Stimulated activated CD4-positive, alpha-beta T cell treated with anti-CD3 and anti-CD28 coated beads, Interleukin-2, amount 100 ng/mL, for 48 hours (primary cell): ENCODE data around the gene SND1.

ENCODE experiments used
- DNase-seq, 2 donors: peaks; one replicate each; pipeline ENCODE4 v3.0.0-alpha.2; 2020

The SND1 gene

GRCh38 chr7:127732306-127732705 lies 80.3 kb downstream of the SND1 start:
- no peak for DNase-seq

DNA sequence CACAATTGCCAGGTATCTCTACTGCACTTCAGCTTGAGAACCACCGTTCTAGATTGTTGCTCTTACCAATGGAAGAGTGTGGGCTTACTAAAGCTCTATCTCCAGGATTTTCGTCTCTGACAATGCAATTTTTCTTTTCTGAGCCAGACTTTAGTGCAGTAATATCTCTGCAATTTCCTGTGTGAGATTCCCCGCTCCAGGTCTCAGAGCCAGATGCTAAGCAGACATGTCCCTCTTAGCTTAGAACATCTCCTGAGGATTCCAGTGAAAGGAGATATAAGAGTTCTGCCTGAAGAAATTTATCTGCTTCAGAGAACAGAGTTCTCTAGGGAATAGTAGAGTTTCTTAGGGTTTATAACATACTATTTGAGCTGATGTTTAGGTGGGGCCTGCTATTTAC lies 82.0 kb downstream of the SND1 start:
- no peak for DNase-seq

DNA sequence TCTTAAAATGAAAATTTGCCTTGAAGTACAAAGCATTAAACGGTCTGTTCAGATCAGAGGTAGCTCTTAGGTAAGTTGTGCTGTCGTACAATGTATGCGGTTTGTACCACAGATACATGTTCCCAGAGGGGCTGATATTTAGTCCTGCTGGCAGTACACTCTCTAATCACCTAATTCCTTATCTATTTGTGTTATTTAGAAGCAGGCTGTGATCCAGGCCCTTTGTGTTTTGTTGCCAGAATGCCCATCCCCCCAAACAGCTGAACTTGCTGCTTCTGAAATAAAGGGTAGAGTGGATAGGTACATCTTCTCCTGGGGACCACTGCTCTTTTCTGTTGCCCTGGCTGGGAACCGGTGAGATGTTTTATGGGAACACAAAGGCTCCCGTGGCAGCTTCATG lies 84.5 kb downstream of the SND1 start:
- no peak for DNase-seq

GRCh38 chr7:127738859-127739258 lies 86.9 kb downstream of the SND1 start:
- DNase-seq, result no peak

- no peak for DNase-seq
Measured at GRCh38 chr7:127741764-127742375, 89.9 kb downstream of the SND1 start.

- DNase-seq, result no peak
Measured at GRCh38 chr7:127745445-127745844, 93.5 kb downstream of the SND1 start.

DNA sequence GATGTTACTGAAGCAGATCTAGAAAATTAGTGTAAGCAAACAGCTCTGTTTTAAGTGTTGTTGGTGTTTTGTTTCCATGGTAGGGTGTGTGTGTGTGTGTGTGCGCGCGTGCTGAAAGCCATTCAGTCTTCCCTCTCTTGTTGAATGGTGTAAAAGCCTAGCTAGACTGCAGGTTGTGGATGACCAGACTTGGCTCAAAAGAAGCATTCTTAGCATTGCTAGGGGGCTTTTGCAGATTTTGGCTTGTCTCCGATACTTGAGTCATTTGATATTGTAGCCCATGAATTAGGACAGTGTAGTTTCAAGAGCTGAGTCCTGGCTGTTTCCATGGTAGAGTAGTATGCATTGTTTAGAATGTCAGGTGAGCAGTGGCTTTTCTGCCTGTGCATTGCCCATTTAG lies 99.1 kb downstream of the SND1 start:
- DNase-seq, result no peak

DNA sequence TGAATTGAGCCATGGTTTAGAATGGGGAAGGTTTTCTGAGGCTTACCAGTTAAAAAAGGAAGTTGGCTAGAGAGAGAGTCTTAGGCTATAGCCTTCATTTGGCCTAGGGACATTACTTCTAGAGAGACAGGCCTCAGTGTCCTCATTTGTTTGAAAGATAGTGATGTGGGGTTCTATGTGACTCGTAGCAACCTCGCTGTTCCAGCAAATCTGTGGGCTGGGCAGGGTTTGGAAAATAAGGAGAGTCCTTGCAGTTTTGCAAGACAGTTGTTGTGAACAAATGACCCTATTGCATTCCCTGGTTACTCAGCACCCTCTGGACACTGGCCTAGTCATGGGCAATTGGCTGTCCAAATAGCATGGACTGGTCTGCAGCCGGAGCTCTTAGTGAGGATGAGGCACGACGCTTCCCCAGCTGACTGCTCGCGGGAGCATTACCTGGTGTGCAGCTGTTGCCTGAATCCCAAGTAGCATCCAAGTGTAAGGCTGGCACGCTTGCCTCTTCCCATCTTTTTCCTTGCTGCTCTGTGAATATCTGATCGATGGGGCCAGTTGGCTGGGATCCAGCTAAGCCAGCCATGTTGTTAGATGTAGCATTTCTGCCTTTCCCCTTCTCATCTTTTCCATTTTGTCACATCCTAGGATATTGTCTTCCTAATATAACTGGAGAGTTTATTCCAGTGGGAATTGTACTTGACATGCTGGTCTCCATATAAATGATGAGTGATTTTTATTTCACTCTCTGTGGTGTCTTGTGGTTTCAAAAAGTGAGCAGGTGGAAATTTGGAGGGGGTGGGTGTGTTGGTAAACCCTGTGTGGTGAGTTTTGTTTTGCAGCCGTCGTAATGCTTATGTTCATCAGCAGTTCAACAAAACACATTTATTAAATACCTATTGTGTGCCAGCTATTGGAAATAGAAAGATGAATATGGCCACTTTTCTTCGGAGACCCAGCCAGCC lies 99.8 kb downstream of the SND1 start:
- DNase-seq, result no peak

- no peak for DNase-seq
Measured at GRCh38 chr7:127752829-127753228, 100.8 kb downstream of the SND1 start.

DNA sequence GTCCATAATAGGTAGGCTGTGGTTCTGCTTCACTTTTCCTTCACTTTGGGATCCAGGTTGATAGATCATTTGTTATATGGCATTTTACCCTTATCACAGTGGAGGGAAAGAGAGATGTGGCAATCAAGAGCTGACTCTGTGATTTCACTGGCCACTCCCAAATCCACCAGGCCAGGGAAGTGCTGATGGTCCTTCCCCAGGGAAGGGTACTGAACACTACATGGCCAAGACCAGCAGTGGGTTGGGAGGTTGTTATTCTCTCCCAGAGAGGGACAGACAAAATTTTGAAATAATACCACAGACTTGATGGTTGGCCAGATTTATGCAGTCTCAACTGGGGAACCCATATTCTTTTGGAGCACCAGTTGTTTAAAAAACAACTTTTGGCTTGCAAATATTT lies 102.5 kb downstream of the SND1 start:
- no peak for DNase-seq

DNA sequence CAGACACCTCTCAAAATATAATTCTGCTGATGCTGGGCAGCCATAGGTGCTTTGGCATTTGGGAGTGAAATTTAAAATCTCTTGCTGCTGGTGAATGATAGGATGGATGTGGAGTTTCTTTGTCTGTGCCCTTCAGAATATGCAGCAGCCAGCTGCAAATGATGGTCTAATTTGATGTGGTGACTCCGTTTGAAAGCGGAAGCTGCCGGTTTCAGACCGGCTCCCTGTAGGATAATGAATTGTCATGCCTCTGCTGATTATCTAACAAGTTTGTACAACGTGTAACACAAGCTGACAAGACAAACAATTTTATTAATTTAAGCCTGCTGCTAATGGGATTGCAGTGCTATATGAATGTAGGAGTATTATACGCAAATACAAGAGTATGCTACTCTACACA lies 103.5 kb downstream of the SND1 start:
- DNase-seq, result no peak

GRCh38 chr7:127755965-127756364 lies 104.0 kb downstream of the SND1 start:
- no peak for DNase-seq

DNA sequence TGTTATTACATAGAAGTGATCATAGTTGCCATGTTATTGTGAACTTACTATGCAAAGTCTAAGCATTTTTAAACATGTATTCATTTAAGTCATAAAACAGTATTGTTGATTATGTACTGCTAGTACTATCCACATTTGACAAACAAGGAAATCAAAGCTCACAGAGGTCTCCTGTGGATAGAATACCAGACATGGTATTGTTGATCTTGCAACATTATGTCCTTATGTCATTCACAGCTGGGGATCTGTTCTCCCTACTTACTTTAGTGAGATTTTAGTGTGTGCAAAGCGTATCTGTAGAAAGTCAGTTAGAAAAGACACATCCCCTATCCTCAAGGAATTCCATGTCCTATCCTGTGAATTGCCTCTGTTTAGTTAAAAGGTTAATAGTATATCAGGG lies 106.1 kb downstream of the SND1 start:
- no peak for DNase-seq

DNA sequence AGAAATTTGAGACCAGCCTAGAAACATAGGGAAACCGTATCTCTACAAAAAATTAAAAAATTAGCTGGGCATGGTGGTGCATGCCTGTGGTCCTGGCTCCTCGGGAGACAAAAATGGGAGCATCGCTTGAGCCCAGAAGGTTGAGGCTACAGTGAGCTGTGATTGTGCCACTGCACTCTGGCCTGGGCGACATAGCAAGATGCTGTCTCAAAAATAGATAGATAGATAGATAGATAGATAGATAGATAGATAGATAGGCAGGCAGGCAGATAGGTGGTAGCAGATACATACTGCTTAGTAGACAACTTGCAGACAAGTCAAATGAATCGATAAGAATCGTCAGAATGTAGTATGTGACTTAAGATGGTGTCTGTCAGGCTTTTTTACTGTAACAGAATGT lies 106.9 kb downstream of the SND1 start:
- DNase-seq, result no peak

DNA sequence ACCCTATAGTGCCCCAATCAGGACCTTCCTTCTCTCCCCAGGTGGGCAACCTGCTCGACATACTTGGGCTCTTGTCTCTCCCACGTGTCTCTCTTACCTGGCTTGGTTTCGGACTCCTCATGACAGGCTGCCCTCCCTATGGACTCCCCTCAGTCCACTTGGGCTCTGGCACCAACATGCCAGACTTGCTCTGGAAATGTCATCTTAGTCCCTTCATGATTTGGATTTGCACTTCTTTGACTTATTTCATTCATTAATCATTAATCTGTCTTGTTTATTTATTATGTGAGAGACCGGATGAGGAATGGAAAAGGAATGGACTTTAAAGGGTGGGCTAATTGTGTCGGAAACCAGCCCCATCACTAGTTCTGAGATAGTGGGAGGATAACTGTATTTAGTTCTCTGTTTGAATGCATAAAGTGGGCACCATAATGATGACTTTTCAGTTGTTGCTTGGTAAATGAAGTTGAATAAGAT lies 108.0 kb downstream of the SND1 start:
- DNase-seq, result no peak

- no peak for DNase-seq
Measured at GRCh38 chr7:127760436-127761031, 108.5 kb downstream of the SND1 start.

GRCh38 chr7:127761196-127761595 lies 109.2 kb downstream of the SND1 start:
- no peak for DNase-seq

GRCh38 chr7:127764681-127765080 lies 112.7 kb downstream of the SND1 start:
- no peak for DNase-seq

- DNase-seq, result no peak
Measured at GRCh38 chr7:127765150-127765549, 113.2 kb downstream of the SND1 start.

DNA sequence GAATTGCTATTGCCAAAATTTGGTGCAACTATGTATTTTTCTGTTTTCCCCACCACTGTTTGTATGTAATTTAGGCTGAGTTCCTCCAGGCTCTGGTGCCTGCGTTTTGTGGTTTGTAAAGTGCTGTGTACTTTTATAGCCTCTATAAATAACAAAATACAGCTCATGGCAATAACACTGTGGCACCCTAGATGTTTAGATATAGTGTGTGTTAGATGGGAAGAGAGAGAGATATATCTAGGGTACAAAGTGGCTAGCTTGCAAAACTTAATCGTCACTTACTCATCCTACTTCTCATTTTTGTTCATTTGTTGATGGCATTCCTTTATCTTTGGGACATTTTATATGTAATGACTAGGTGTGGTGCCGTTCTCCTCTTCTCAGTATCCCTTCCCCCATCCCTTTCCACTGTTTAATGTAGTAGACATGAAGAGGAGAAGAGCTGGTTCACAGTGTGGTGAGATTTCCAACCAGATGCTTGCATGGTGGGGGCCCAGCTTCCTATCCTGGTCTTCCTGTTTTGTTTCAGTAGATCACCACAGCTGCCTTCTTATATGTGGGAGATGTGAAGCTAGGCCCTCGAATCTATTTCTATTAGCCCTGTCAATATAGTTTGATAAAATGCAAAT lies 115.0 kb downstream of the SND1 start:
- no peak for DNase-seq

DNA sequence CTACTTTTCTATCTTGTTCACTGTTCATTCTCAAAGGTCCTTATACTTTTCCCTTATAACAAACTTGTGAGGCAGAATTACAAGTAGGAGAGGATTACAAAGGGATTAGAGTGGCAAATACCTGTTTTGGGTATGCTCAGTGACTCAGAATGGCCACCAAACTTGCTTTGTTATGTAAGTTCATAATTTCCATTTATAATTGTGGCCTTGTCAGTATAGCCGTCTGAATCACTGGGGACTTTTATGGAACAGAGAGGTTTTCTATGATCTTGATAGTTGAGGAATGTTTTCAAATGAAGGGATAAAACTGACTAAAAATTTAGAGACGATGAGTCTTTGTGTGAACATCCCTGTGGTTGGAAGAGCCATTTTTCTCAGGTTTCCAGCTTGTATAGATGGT lies 116.2 kb downstream of the SND1 start:
- DNase-seq, result no peak

GRCh38 chr7:127769137-127769536 lies 117.1 kb downstream of the SND1 start:
- DNase-seq, result no peak

DNA sequence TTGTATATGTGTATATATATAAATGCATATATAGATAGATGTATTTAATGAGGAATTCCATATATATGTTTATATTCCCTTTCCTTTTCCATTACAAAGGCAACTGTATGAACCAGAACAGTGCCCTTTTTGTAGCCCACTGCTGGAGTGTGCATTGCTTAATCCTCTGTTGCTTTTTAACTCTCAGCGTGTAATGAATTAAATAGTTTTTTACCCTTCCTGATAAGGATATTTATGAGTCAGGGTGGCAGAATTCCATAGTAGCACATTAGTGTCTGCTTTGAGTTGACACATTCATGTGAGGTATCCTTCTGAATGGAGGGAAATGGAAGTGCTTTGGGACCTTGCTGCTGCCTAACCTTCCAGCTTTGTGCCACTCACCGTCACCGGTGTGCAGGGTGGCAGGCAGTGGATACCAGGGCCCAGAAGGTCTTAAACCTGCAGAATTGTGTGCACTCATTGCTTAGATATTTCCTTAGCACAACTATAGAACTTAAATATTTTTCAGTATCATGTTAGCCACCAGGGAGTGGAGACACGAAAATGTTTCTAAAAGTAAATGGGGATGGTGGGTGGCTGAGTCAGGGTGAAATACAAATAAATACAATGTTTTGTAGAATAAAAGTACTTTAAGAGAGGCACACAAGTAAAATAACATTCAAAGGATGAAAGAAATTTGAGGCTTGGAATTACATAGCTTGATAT lies 117.9 kb downstream of the SND1 start:
- no peak for DNase-seq
